Measurements from ENCODE around the gene GNB1. TPM values are rescaled to one million over a fixed set of nuclear protein-coding genes. Genes with fewer than 3 reads are reported as not detected.
A peak's percentile ranks its signal among the peaks of the same experiment; 100 is the strongest.

GNB1 gene
- total and polyA plus RNA-seq, 9 of the 15 experiments (the other 6 are each of a cell fraction or from before 2014, with no cell fraction given): 34.3 to 388 (median 114) TPM

DNA sequence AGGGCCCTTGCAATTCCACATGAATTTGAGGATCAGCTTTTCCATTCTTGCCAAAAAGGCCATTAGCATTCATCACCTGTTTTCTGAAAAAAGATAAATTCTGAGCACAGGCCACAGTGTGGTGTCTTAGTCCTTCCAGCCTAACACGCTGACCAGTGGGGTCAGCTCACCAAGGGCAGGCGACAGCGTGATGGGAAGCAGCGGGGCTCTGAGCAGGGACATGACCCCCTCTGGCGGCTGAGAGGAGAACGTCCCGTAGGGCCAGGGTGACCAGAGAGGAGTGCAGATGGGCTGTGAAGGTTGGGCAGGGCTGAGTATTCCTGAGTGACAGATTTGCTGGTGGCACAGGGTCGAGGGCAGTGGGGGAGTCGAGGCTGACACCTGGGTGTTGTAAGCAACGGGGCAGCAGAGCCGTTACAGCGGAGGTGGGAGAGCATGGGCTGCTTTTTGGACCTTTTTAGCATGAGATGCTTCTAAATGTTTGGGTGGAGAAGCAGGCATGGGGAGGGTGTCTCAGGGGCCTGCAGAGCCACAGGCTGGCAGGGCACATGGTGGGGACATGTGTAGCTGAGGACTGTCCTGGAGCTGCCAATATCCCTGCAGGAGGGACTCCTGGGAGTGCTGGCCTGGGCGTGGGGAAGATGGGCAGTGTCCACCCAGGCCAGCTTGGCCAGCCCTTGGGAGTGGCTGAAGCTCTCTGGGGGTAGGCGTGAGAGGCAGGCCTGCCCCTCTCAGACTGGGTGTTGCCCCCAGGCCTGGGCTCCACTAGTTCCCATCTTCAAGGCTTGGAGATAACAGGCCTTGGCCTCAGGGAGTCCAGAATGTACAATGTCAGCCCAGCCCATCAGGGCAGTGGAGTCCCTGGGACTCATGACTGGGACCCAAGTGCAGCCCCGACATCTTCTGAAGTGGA, 15.6 kb upstream of the GNB1 start (continued):
- TF ChIP-seq SIN3A (IDR thresholded peaks at IDR 0.05; ENCODE audit: borderline replicate concordance in 2 of 2, control insufficient read depth in 1 of 2, low read depth in 2 of 2, low read length in 2 of 2) (0 out of 4 replicates have a peak, but pooled peaks of 1 of the 2 experiments have one; percentile 55), SOX6 (IDR thresholded peaks at IDR 0.05) (peak; percentile 60; the same call in 1 of the 2 replicates), HOMEZ (CRISPR knock-in tag; IDR thresholded peaks at IDR 0.05) (no peak), ZNF609 (CRISPR knock-in tag; IDR thresholded peaks at IDR 0.05; ENCODE audit: borderline replicate concordance) (no peak), POLR2AphosphoS2 (IDR thresholded peaks at IDR 0.05; ENCODE audit: low read length) (peak; percentile 80; the same call in 1 of the 2 replicates), HDAC1 (IDR thresholded peaks at IDR 0.05) (peak in 1 of 2 experiments; percentile 24; a peak in 1 of 4 replicates), E2F1 (CRISPR knock-in tag; IDR thresholded peaks at IDR 0.05) (no peak), HDGF (IDR thresholded peaks at IDR 0.05) (peak; percentile 96; the same call in 1 of the 2 replicates), NEUROD1 (IDR thresholded peaks at IDR 0.05; ENCODE audit: borderline replicate concordance, low read depth, low read length, partially characterized antibody) (peak; percentile 26), FOXA1 (IDR thresholded peaks at IDR 0.05; ENCODE audit: borderline replicate concordance) (no peak), L3MBTL2 (IDR thresholded peaks at IDR 0.05) (peak; percentile 82), RUNX1 (IDR thresholded peaks at IDR 0.05; ENCODE audit: low read depth) (no peak), PRDM10 (IDR thresholded peaks at IDR 0.05; ENCODE audit: partially characterized antibody) (peak; percentile 79), RFX1 (IDR thresholded peaks at IDR 0.05) (no peak)
